Spleen (tissue), 11 donors: ENCODE measurements around the gene ALDOA. TPM values are rescaled to one million over a fixed set of nuclear protein-coding genes. Genes with fewer than 3 reads are reported as not detected.

ENCODE experiments used
- DNase-seq: peaks from one replicate; pipeline ENCODE4 v3.0.0-alpha.2; 2020
- H3K27ac ChIP-seq, 8 donors: fragments of 200-600 bp; sonication (generic) in 7 of 8; 1 replicate in 4 of 8; 2 replicates in 4 of 8; pipeline versions ENCODE4 v1.5.0 to v1.8.0; 2016 to 2021; ENCODE audit warnings: inconsistent platforms in 4 of 8, mild to moderate bottlenecking in 4 of 8, moderate library complexity in 1 of 8
- H3K27me3 ChIP-seq, 7 donors: fragments of 200-600 bp; sonication (generic) in 6 of 7; replicated peaks in 1 of 7; 1 replicate in 4 of 7; 2 replicates in 3 of 7; pipeline versions ENCODE4 v1.5.0 to v1.8.0; 2016 to 2021; ENCODE audit warnings: inconsistent platforms in 3 of 7, mild to moderate bottlenecking in 1 of 7
- H3K36me3 ChIP-seq, 6 donors: fragments of 200-600 bp; sonication (generic) in 5 of 6; 1 replicate in 4 of 6; 2 replicates in 2 of 6; pipeline versions ENCODE4 v1.5.0 to v1.8.0; 2016 to 2021; ENCODE audit warnings: inconsistent platforms in 2 of 6
- H3K4me1 ChIP-seq, 6 donors: fragments of 200-600 bp; sonication (generic) in 5 of 6; 1 replicate in 3 of 6; 2 replicates in 3 of 6; pipeline versions ENCODE4 v1.5.0 to v1.8.0; 2016 to 2021; ENCODE audit warnings: inconsistent platforms in 3 of 6
- H3K4me3 ChIP-seq, 8 donors: fragments of 200-600 bp; sonication (generic) in 7 of 8; 1 replicate in 4 of 8; 2 replicates in 4 of 8; pipeline versions ENCODE4 v1.5.0 to v1.8.0; 2016 to 2021; ENCODE audit warnings: inconsistent platforms in 4 of 8, mild to moderate bottlenecking in 4 of 8, moderate library complexity in 2 of 8
- H3K9me3 ChIP-seq, 8 donors: fragments of 200-600 bp; sonication (generic) in 7 of 8; 1 replicate in 4 of 8; 2 replicates in 4 of 8; pipeline versions ENCODE4 v1.5.0 to v1.8.0; 2016 to 2021; ENCODE audit warnings: inconsistent platforms in 4 of 8
- POLR2A ChIP-seq, 3 donors: fragments of 450-650 bp; IDR thresholded peaks; one replicate each; pipeline ENCODE4 v1.5.1; 2017; ENCODE audit warnings: antibody characterized with exemption in 3 of 3, mild to moderate bottlenecking in 1 of 3
- POLR2AphosphoS5 ChIP-seq, 3 donors: sonication (generic); formaldehyde crosslinking; IDR thresholded peaks; one replicate each; pipeline ENCODE4 v1.5.1; 2017; ENCODE audit warnings: antibody characterized with exemption in 3 of 3
- WGBS, 5 donors: extraction: QIAGEN DNeasy Blood & Tissue Kit in 3 of 5; methylation state at CpG; one replicate each; pipeline versions ENCODE4 v1.1.5 to v1.1.7; 2013 to 2018; 5-methylcytosine and 5-hydroxymethylcytosine counted together
- intact Hi-C: fragments of 100-400 bp; cut with DNase I; formaldehyde crosslinking; loops from one replicate; pipeline ENCODE4 v1.15.0; 2023; ENCODE audit warnings: low total_unique reads
- polyA plus RNA-seq, 3 donors: library from polyadenylated mRNA; stranded (reverse); fragments of 200-250 nt; gene quantifications; one replicate each; pipeline ENCODE4 v1.2.1, GENCODE V29; 2013
- total RNA-seq, 7 donors: library from RNA; depleted of rRNA in 3 of 7; stranded (reverse); fragments of >200 nt in 3 of 7; fragmentation: NEBNext Ultra II Directional in 4 of 7; extraction: Animal tissue kit (Norgen Biotek cat#: 25700) in 4 of 7; gene quantifications; one replicate each; pipeline versions ENCODE4 v1.1.0 to v1.2.1, GENCODE V29; 2016 to 2021
- TF ChIP-seq, protein P1 (sequence below), 11 experiments: fragments of 200-600 bp in 7 of 11; fragments of 450-650 bp in 4 of 11; sonication (generic) in 4 of 11; IDR thresholded peaks in 8 of 11; conservative IDR thresholded peaks in 3 of 11; 1 replicate in 7 of 11; 2 replicates in 4 of 11; pipeline versions ENCODE4 v1.4.0 to v1.8.0; 2016 to 2021; ENCODE audit warnings: antibody characterized with exemption in 11 of 11, inconsistent platforms in 4 of 11, mild to moderate bottlenecking in 1 of 11
- donor health status: healthy with polysubstance abuse.
- donor health status: DM: no; HTN: no; CAD: no; lungs with moderate emphysema.
- donor health status: DM: no; HTN: no; CAD: no.
- donor health status: Bipolar disorder and iron deficiency.
- donor health status: healthy.
- donor health status: DM: no; HTN: no; CAD: no.
- donor health status: DM: yes; HTN: yes; CAD: no.

ALDOA gene
- total and polyA plus RNA-seq, 10 donors: 424 to 880 (median 598) TPM

DNA sequence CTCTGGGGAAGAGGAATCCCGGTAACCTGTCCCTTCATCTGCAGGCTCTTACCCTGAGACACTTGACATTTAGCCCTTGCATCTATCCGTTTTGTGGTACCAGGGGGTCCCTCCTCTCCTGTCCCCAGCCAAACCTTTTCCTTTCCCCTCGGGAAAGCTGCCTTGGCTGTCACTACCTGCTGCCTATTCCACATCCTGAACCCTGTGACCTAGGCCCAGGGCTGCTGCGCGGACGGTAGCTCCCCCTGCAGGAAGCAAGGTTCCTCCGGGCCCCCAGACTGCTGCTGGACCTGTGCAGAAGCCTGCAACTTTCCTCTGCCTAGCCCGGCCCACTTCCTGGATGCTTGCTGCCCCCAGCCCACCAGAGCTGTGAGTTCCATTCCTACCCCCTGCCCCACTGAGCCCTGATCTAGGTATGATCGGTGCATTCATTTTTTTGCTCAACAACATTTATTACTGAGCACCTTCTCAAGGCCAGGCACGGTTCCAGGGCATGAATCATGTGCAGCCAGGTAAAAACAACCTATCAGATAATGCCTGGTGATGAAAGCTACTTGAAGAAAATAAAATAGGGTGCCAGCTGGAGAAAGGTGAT lies 10.5 kb upstream of the ALDOA start:
- no peaks in the 10 kb centered on the region for H3K36me3 ChIP-seq
- DNase-seq: peak; percentile 81
- H3K9me3 ChIP-seq: no peaks in the 10 kb centered on the region
- intact Hi-C loops: no loop called here
- TF ChIP-seq POLR2AphosphoS5 (IDR thresholded peaks at IDR 0.05) (no peak), POLR2A (IDR thresholded peaks at IDR 0.05) (no peak)
- TF ChIP-seq, protein P1, sequence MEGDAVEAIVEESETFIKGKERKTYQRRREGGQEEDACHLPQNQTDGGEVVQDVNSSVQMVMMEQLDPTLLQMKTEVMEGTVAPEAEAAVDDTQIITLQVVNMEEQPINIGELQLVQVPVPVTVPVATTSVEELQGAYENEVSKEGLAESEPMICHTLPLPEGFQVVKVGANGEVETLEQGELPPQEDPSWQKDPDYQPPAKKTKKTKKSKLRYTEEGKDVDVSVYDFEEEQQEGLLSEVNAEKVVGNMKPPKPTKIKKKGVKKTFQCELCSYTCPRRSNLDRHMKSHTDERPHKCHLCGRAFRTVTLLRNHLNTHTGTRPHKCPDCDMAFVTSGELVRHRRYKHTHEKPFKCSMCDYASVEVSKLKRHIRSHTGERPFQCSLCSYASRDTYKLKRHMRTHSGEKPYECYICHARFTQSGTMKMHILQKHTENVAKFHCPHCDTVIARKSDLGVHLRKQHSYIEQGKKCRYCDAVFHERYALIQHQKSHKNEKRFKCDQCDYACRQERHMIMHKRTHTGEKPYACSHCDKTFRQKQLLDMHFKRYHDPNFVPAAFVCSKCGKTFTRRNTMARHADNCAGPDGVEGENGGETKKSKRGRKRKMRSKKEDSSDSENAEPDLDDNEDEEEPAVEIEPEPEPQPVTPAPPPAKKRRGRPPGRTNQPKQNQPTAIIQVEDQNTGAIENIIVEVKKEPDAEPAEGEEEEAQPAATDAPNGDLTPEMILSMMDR (IDR thresholded peaks at IDR 0.05 in 8 of 11, conservative IDR thresholded peaks at IDR 0.05 in 3 of 11): peak in 9 of 11 experiments; percentile 14 to 61 (median 34)
- no peak overlapping the region for H3K4me3 ChIP-seq
- peaks cover 6 to 37% (median 20%) of the 10 kb centered on the region in 6 donors for H3K4me1 ChIP-seq
- WGBS, 5 donors: 32 to 48% (median 38%) methylated on average over 7 to 10 of the region's 10 CpGs
- no peaks in the 10 kb centered on the region for H3K27me3 ChIP-seq
- H3K27ac ChIP-seq: no peak overlapping the region

GRCh38 chr16:30060346-30060745 lies 5.2 kb upstream of the ALDOA start:
- Histone ChIP-seq H3K36me3 (no peaks in the 10 kb centered on the region), H3K27me3 (no peaks in the 10 kb centered on the region), H3K9me3 (no peaks in the 10 kb centered on the region), H3K4me1 (peaks cover 8 to 26% (median 15%) of the 10 kb centered on the region in 6 donors), H3K4me3 (no peak overlapping the region), H3K27ac (no peak overlapping the region)
- intact Hi-C loops: no loop called here
- TF ChIP-seq POLR2AphosphoS5 (IDR thresholded peaks at IDR 0.05) (no peak), POLR2A (IDR thresholded peaks at IDR 0.05) (no peak)
- TF ChIP-seq, protein P1 (IDR thresholded peaks at IDR 0.05 in 8 of 11, conservative IDR thresholded peaks at IDR 0.05 in 3 of 11): no peak
- DNase-seq: no peak
- 79 to 89% (median 87%) methylated on average over 4 of the region's 4 CpGs for WGBS, 5 donors

DNA sequence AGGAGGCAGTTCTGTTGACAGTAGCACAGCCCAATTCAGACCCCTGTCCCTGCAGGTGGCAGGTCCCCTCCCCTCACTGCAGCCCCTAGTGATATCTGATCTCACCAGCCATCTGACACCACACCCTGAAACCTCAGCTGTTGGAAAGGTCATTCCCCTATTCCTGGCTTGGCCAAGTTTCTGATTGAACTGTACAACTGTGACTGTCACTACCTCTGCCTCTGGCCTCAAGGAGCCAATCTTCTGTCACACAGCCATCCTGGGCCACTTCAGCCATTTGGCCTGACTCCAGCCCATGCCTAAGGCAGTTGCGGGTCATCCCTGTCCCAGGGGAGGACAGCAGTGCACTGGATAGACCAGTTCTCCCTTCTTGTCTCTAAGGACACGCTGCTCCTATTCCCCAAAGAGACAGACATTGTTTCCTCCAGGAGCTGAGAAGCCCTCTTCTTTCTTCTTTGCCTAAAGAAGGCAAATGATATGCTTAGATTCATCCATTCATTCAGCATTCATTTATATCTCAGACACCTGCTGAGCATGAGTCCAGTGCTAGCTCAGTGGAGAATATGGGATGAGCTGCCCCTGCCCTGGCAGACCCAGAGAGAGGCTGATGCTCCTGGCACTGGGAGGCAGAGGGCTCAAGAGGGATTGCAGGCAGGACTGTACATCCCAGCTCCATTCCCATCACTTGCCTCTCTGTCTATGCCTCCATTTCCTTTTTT lies 4.6 kb upstream of the ALDOA start:
- H3K27me3 ChIP-seq: no peaks in the 10 kb centered on the region
- TF ChIP-seq POLR2A (IDR thresholded peaks at IDR 0.05) (no peak), POLR2AphosphoS5 (IDR thresholded peaks at IDR 0.05) (no peak)
- TF ChIP-seq, protein P1 (IDR thresholded peaks at IDR 0.05 in 8 of 11, conservative IDR thresholded peaks at IDR 0.05 in 3 of 11): no peak
- intact Hi-C loops: no loop called here
- no peaks in the 10 kb centered on the region for H3K9me3 ChIP-seq
- 67 to 95% (median 86%) methylated on average over 1 to 2 of the region's 2 CpGs for WGBS, 5 donors
- no peak for DNase-seq
- H3K4me3 ChIP-seq: no peak overlapping the region
- H3K36me3 ChIP-seq: no peaks in the 10 kb centered on the region
- H3K27ac ChIP-seq: no peak overlapping the region
- peaks cover 8 to 24% (median 15%) of the 10 kb centered on the region in 6 donors for H3K4me1 ChIP-seq

DNA sequence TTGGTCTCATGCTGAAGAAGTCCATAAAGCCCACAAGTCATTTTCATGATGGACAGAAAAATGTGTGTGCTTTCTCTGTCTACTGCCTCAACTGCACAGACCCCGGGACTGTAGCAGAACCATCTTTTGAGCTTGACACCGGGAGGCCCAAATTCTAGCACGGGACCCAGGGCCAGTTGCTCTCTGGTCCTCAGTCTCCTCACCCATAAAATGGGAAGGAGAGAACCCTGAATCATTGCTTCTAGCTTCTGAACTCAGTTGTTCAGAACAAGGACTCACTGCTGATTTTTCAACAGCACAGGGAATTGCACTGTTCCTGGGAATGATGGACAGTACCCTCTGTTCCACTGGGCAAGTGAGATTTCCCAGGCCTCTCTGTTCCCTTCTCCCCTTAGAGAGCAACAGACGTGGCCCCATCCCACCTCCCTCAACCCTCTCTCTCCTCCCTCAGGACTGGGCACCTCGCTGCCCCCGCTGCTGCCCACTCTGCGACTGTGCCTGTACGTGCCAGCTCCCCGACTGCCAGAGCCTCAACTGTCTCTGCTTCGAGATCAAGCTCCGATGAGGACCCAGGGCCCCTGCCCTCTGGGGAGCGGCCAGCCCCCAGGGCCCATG lies 2.2 kb upstream of the ALDOA start:
- peaks cover 1 to 19% (median 15%) of the 10 kb centered on the region in 6 donors for H3K36me3 ChIP-seq
- intact Hi-C loops: no loop called here
- 57 to 65% (median 62%) methylated on average over 11 to 12 of the region's 12 CpGs for WGBS, 5 donors
- TF ChIP-seq POLR2AphosphoS5 (IDR thresholded peaks at IDR 0.05): no peak
- TF ChIP-seq POLR2A (IDR thresholded peaks at IDR 0.05): no peak
- H3K27me3 ChIP-seq: no peaks in the 10 kb centered on the region
- DNase-seq: no peak
- H3K27ac ChIP-seq: peak overlapping the region; percentile 93 to 100 (median 98)
- no peaks in the 10 kb centered on the region for H3K9me3 ChIP-seq
- H3K4me3 ChIP-seq: peak overlapping the region in 7 of 8 donors; percentile 65 to 99 (median 93)
- H3K4me1 ChIP-seq: peaks cover 23 to 47% (median 37%) of the 10 kb centered on the region in 6 donors
